GM21390 (cell line): ENCODE measurements around the gene BTN1A1.

Experiments
- ATAC-seq: cut with Tn5 transposase; IDR thresholded peaks from one replicate; pipeline ENCODE4 v1.9.1; 2021; ENCODE audit not compliant: unreplicated experiment

Gene BTN1A1

GRCh38 chr6:26475823-26476729 is 24.0 kb upstream of the BTN1A1 start:
- no peak for ATAC-seq

GRCh38 chr6:26476896-26477295 is 23.2 kb upstream of the BTN1A1 start:
- ATAC-seq, result no peak

DNA sequence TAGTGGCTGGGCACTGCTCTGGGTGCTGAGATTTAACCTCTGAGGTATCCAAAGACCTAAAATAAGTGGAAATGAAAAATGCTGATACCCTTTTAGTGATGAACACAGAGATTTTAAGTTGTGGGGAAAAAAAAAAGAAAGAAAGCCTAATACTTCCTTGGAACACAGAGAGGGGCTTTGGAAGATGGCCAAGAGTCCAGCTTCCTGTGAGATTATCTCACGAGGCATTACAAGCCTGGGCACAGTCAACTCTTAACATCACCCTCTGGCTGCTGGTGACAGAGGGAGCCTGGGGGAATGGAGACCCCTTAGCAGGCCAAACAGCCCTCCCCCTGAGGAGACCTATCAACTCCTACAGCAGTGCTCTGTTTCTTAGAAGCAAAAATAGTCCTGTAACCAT is 22.7 kb upstream of the BTN1A1 start:
- no peak for ATAC-seq

- ATAC-seq, result no peak
Measured at GRCh38 chr6:26478100-26478984, 21.8 kb upstream of the BTN1A1 start.

DNA sequence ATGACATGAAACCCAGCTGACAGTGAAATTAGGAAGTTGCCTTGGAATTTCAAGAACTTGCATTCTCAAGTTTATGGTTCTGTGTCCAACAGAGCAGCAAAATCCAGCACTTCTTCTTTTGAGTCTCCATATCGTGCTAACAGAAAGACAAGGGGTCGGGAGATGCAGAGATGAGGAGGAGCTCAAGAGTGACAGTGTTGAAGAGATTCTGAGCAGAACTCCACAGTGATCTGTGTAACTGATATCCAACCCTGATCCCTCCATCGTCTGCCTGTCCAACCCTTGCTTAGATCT is 21.2 kb upstream of the BTN1A1 start:
- ATAC-seq, result no peak

DNA sequence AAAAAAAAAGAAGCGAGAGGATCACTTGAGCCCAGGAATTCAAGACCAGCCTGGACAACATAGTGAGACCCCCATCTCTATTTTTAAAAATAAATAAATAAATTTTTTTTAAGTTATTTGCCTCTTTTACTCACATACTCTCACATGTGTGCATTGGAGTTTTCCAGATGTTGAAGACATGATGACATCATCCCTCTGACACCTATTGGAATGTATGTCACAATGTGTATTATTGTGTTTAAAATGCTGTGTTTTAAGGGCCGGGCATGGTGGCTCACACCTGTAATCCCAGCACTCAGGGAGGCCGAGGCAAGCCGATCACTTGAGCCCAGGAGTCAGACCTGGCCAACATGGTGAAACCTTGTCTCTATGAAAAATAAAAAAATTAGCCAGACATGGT is 17.8 kb upstream of the BTN1A1 start:
- ATAC-seq, result no peak

DNA sequence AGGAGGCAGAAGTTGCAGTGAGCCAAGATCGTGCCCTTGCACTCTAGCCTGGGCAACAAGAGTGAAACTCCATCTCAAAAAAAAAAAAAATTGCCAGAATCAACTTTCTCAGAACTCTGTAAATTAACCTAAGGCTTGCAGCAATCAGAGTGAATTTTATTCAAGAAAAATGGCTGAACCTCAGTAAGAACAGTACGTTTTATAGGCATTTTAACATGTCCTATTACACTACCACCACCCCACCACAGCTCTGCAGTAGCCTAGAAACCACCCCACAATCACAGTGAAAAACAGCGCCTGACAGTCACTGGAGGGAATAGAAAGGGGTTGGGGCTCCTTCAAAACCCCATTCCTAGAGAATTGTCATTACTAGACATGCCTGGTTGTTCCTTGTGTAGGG is 16.4 kb upstream of the BTN1A1 start:
- no peak for ATAC-seq

DNA sequence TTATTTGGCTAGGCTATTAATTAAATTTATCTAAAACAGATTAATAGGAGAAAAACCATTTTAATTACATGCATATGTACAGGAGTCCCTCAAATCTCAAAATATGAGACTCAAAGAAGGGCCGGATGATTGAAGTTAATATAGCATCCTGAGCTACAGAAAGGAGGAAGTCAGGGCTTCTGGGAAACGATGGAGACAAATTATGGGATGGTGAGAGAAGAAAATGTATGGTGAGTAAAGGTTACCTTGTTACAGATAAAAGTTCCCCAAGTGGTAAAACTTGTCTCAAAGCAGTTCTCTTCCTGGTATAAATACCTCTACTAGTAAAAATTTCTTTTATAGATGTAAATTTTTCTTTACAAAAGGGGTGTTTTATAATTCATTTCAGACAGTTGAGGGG is 15.9 kb upstream of the BTN1A1 start:
- no peak for ATAC-seq

- ATAC-seq, result no peak
Measured at GRCh38 chr6:26485112-26485780, 14.9 kb upstream of the BTN1A1 start.

DNA sequence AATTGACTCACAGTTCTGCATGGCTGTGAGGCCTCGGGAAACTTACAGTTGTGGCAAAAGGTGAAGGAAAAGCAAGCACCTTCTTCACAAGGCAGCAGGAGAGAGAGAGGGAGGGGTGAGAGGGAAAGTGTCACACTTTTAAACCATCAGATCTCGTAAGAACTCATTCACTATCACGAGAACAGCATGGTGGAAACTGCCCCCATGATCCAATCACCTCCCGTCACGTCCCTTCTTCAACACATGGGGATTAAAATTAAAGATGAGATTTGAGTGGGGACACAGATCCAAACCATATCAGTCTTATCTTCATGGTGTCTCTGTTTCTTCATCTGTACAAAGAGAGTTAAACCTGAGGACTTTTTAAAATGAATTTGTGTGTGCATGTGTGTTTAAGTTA is 13.7 kb upstream of the BTN1A1 start:
- ATAC-seq, result no peak

- no peak for ATAC-seq
Measured at GRCh38 chr6:26487466-26487865, 12.6 kb upstream of the BTN1A1 start.

GRCh38 chr6:26489996-26490964 is 9.8 kb upstream of the BTN1A1 start:
- no peak for ATAC-seq

GRCh38 chr6:26491604-26492003 is 8.5 kb upstream of the BTN1A1 start:
- ATAC-seq, result no peak

- ATAC-seq, result no peak
Measured at GRCh38 chr6:26493258-26493657, 6.8 kb upstream of the BTN1A1 start.

GRCh38 chr6:26494117-26494516 is 6.0 kb upstream of the BTN1A1 start:
- no peak for ATAC-seq

- ATAC-seq, result no peak
Measured at GRCh38 chr6:26495281-26495680, 4.8 kb upstream of the BTN1A1 start.

- no peak for ATAC-seq
Measured at GRCh38 chr6:26497610-26498009, 2.5 kb upstream of the BTN1A1 start.

GRCh38 chr6:26501482-26501986 is 1.4 kb downstream of the BTN1A1 start:
- ATAC-seq, result no peak

DNA sequence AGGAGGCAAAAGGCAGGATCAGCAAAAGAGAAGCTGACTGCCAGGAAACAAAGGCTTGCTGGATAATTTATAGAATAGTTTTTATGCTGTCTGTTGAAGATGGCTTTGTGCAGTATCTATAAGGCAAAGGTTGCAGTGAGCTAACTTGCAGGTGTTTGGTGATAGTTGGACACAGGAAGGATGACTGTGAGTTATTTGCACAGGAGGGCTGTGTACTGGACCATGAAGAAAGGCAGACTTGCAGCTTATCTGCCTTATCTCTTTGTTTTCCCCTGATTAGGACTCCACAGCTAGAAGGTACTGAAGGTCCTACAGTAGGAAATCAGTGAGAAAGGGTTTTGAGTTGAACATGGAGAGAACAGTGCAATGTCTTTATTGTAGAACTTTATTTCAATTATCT is 2.1 kb downstream of the BTN1A1 start:
- peak; percentile 60 for ATAC-seq

DNA sequence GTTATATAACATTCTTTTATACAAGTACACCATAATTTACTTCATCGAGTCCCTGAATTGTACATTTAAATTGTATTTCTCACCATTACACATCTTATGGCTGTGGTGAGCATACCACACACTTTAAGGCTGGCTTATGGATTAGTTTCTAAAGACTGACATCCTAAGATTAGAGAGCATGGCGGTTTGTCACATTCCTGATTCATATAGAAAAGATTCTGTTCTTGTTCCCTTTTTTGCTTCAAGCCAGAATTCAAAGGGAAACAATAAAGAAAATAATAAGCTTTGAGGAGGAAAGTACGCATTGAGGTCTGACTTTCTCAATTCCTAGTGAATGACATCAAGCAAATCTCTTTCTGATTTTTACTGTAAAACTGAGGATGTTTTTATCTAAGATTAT is 2.5 kb downstream of the BTN1A1 start:
- no peak for ATAC-seq
